ENCODE results near the gene AXIN1. TPM values are rescaled to one million over a fixed set of nuclear protein-coding genes. Genes with fewer than 3 reads are reported as not detected.

Gene AXIN1
- total and polyA plus RNA-seq, 2 of the 8 experiments (the other 6 are each of a cell fraction or from before 2014, with no cell fraction given), result 12.5 to 41.9 TPM

DNA sequence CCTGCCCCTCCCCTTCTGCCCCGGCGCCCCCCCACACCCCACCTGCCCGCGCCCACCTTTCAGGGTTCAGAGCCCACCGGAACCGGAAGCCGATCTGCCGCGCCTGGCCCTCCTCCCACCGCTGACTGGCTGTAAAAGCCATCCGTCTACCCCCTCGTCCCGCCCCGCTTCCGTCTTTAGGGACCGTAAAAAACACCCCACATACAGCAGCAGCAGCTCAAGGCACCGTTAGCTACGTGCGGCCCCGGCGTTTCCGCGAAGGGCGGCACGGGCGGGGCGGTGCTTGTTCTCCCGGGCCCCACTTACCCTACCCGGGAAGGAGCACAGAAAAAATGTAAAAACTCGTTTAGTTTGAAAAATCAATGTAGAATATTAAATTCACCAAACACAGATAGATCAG lies 17.9 kb upstream of the AXIN1 start, which contains the start of gene MRPL28 (continued):
- no peak for TF ChIP-seq CBX8 (IDR thresholded peaks at IDR 0.05; ENCODE audit: borderline replicate concordance, low read depth, low read length)
- TF ChIP-seq CTBP2 (IDR thresholded peaks at IDR 0.05; ENCODE audit: borderline replicate concordance, insufficient read depth, insufficient read length, low read length), result no peak
- TF ChIP-seq ZNF274 (IDR thresholded peaks at IDR 0.05; ENCODE audit: borderline replicate concordance, extremely low read depth, low read length), result no peak
